GM19463 (cell line): ENCODE results near the gene SIGLEC6.

Source experiments
- ATAC-seq: cut with Tn5 transposase; IDR thresholded peaks from one replicate; pipeline ENCODE4 v1.9.1; 2021; ENCODE audit warnings: mild to moderate bottlenecking, moderate library complexity; ENCODE audit not compliant: unreplicated experiment

Gene SIGLEC6

DNA sequence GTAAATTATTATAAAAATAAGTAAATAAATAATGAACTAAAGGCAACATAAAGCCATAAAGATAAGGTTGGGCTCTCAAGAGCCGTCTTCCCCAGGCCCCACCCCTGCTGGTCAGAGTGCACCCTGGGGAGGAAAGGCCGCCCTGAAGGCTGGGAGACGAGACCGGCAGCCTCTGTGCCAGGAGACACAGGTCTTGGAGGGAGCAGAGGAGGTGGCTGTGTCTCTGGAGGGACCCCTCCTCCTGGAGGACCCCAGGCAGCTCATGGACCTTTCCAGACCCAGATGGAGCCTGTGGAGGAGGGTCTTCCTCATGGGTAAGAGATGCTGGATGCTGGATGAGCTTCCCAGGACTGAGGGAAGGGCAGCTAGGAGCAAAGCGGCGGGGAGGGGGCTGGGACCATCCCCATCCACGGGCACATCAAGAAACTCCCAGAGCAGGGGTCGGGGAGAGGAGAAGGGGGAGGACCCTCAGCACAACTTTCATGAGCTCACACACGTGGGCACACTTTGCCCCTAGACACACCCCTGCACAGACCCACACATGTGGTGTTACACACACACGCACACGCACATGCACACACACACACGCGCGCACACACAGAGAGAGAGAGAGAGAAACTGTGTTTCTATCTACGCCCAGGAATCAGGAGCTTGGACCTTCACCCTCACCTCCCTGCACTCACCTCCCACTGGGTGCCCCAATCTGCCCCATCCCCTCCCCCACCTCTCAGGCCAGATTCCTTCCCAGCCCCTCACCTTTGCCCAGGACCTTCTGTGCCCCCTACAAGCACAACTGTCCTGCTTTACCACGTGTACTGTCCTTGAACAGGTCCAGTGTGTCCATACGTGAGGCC, 52.9 kb downstream of the SIGLEC6 start, which contains the start of gene CEACAM18:
Gene CEACAM18 (plus strand): TSS at position 159 of the 854 bp plus-strand sequence.
- ATAC-seq = no peak

DNA sequence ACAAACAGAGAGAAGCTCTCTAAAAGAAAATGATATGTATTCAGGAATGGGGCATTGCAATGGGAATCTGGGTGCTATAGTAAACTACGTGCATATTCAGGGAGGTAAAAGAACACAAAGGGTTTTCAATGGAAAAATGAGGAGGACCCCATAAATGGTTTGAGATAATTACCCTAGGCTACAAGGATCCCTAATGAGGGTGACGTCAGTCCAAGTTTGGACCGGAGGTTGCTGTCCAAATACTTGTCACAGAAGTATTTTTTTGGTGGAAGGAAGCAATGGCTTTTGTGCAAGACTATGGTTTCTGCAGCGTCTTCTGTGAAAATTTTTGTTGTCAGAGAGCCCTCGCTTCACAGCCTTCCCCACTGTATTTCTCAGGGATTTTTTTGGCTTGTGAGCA, 54.1 kb downstream of the SIGLEC6 start:
- ATAC-seq = no peak

DNA sequence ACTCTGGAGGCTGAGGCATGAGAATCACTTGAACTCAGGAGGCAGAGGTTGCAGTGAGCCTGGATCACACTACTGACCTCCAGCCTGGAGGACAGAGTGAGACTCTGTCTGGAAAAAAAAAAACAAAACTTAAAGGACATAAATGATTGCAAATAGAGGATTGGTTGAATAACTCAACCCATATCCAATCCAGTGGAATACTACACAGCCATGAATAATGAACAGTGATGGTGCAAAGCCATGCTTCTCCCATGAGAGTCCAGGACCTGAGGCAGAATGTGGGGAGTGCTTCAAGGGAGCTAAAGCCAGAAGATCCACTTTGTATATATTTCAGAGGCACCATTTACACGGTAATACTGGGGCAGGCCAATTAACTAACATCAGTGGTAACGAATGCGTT, 55.3 kb downstream of the SIGLEC6 start:
- no peak for ATAC-seq

DNA sequence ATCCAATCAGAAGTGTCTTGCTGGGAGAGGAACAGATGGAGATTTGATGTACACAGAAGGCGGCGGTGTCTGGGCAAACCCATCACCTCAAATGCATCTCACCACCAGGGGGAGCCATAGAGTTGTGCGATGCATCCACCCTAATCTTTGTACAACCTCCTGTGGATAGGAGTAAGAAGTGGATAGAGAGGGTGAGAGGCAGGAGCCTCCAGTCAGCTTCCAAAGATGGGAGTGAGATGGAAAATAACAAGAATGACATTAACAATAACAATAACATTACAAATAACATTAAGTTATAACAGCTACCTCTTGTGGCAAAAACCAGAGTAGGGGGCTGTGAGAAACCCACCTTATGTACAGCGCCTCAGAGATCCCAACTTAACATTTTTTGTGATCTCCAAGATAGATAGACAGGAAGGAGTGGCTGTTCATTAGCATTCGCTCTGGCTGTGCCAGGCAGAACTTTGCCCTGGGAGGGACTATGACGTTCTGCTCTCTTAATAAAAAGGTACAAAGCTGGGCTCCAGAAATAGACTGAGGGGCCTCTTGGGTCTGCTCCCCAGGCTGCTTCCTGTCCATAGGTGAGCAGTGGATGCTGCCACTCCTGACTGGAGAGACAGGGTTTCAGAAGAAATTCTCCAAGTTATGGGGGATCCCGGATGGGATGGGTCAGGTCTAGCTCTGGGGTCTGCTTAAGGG, 58.3 kb downstream of the SIGLEC6 start:
- no peak for ATAC-seq

DNA sequence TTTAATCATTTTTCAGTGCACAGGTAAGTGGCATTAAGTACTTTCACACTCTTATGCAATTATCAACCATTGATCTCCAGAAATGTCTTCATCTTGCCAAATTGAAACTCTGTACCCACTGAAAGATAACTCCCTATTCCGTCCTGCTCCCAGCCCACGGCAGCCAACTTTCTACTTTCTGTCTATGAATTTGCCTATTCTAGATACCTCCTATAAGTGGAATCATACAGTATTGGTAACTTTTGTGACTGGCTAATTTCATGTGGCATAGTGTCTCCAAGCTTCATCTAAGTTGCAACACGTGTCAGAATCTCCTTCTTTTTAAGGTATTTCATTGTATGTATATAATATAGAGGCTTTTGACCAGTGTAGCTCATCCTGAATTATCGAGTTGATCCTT, 58.9 kb downstream of the SIGLEC6 start:
- no peak for ATAC-seq

DNA sequence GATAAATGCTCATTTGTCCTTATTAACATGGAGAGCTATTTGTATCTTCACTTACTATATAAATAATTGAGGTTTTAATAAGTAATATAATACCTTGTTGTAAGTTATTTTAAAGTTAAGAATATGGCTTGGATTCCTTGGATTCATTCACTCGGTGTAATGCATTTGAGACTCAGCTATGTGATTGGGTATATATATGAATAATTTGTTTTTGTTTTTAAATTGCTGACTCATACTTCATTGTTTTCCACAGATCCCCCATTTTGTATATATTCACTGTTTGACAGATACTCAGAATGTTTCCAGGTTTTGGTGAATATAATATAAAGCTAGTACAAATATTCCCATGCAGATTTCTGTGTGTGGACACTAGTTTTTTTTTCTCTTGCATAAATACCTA, 59.9 kb downstream of the SIGLEC6 start:
- ATAC-seq = no peak

DNA sequence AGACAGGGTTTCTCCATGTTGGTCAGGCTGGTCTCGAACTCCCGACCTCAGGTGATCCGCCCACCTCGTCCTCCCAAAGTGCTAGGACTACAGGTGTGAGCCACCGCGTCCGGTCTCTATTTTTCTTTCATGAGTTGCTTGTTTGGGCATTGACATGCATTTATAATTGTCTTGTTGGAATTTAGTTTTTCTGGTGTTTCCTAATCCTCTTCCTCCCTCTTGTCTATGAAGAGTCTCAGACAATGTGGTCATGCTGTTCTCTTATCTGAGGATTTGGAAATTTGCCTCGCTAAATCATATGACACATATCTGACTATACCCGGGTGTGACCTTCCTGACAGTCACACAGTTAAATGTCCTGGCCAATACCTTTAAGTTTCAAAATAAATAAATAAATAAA, 60.5 kb downstream of the SIGLEC6 start:
- no peak for ATAC-seq

DNA sequence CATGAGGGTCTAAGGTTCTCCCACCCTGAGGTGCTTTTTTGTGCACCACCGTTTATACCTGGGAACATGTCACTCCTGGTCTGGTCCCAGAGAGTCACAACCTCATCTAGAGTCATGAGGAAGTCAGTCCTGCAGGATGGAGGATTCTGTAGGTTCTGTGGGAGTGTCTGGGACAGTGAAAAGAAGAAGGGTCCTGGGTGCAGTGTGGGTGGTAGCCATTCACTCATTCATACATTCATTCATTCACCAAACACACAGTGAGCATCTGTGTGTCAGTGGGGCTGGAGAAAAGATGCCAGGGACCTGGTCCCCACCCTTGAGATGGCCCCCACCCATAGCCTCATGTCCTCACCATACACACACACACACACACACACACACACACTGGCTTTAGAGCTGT, 61.8 kb downstream of the SIGLEC6 start:
- no peak for ATAC-seq

DNA sequence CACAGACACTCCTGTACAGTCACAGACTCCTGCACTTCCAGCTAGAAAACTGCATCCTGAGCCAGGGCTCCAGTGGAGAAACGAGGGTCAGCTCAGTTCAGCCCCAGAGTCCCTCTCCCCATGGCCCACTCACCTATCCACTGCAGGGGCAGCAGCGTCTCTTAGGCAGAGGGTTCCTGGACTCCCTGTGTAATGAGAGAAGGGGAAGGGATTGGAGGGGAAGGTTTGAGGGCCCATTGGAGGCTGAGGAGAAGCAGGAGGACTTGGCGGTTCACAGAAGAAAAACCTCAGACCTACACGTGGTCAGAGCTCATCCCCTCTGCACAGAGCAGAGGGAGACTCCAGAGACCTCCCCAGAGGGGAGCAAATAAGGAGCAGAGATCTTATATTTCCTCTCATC, 62.3 kb downstream of the SIGLEC6 start:
- no peak for ATAC-seq

DNA sequence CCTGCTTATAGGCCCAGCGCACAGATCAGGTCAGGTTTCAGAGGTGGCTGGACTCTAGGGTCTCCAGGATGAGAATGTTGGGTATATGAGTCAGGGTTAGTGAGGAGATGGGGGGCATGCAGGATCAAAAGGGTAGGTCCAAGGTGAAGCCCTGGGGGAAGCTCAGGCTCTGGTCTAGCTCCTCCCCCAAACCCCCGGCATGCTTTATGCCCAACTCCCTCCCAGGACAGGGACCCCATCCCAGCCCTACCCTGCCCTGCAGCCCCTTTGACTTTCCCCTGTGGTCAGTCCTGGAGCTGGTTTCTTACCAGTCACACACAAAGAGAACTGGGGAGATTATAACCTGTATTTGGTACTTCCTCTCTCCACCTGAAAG, 62.9 kb downstream of the SIGLEC6 start:
- ATAC-seq = no peak

DNA sequence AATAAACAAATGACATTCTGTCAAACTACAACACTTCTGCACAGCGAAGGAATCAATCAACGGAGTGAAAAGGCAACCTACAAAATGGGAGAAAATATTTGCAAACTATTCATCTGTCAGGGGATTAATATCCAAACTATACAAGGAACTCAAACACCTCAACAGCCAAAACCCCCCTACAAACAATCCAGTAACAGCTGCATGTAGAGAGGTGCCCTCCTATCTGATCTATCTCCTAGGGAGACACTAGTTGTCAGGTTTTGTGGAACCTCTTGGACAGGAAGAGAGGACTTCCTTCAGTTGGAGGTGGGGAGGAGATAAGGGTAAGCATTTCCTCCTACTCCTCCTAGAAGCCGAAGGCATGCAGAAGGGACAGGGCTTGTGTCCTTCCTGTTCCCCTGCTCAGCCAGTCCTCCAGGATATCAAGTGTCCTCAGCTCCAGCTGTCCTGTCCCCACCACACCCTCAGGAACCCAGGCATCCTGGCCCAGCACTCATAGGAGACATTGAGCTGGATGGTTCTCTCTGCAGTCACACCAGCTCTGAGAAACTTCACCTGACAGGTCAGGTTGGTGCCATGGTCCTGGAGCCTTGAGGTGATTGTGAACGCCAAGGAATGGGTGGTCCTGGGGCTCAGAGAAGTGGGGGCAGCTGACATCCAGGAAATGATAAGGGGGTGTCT, 63.5 kb downstream of the SIGLEC6 start:
- ATAC-seq = no peak
